NCI-H187 (cell line): ENCODE data around the gene CNIH2.
"Not testable (repeated sequence)": the region's sequence is repeated elsewhere in the genome, so short reads cannot be mapped to it uniquely, and the experiment has no call there.

Experiments
- DNase-seq, 2 experiments: peaks; one replicate each; lab custom pipeline; 2025; lab: John Stamatoyannopoulos, UW

Gene CNIH2

GRCh38 chr11:66259956-66260355 lies 18.0 kb upstream of the CNIH2 start:
- DNase-seq, result no peak

DNA sequence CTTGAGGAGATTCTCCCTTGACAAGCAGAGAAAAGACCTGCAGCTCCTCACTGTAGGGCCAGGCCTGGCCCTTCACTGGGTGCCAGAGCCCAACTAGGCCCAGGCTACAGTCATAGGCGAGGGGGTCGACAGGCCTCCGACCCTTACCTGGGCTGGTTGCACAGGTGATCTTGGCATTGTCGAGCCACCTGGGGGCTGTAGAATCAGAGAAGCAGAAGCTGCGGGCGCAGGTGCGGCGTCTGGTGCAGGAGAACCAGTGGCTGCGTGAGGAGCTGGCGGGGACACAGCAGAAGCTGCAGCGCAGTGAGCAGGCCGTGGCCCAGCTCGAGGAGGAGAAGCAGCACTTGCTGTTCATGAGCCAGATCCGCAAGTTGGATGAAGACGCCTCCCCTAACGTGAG lies 16.4 kb upstream of the CNIH2 start:
- no peak for DNase-seq

GRCh38 chr11:66262191-66262590 lies 15.8 kb upstream of the CNIH2 start:
- DNase-seq, result no peak

- DNase-seq, result no peak
These were observed 15.3 kb upstream of the CNIH2 start for GRCh38 chr11:66262696-66263095.

DNA sequence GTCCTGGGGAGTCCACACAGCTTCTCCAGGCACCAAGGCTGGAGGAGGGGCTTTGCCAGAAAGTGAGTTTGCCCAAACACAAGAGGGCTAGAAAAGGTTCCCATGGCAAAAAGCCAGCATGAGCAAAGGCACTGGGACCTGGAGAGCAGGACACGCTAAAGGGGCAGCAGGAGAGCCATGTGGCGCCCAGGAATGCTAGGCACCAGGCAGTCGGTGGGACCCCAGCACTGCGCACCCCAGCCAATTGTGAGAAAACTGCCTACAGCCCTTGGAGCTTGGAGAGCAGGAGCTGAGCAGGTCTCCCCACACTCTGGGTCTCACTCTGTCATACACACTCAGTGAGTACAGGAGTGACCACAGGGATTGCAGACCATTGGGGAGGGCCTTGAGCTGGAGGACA lies 14.7 kb upstream of the CNIH2 start:
- no peak for DNase-seq

DNA sequence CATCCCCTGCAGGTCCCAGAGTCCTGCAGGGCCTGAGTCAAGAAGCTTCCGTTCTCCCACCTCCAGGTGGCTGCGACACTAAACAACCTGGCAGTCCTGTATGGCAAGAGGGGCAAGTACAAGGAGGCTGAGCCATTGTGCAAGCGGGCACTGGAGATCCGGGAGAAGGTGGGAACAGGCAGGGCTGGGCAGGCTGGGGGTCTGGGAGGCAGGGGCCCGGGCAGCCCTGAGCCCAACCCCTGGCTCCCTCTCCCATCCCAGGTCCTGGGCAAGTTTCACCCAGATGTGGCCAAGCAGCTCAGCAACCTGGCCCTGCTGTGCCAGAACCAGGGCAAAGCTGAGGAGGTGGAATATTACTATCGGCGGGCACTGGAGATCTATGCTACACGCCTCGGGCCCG lies 14.2 kb upstream of the CNIH2 start:
- no peak for DNase-seq

GRCh38 chr11:66264383-66264782 lies 13.6 kb upstream of the CNIH2 start:
- DNase-seq, result no peak

GRCh38 chr11:66264914-66265313 lies 13.1 kb upstream of the CNIH2 start:
- DNase-seq, result no peak

DNA sequence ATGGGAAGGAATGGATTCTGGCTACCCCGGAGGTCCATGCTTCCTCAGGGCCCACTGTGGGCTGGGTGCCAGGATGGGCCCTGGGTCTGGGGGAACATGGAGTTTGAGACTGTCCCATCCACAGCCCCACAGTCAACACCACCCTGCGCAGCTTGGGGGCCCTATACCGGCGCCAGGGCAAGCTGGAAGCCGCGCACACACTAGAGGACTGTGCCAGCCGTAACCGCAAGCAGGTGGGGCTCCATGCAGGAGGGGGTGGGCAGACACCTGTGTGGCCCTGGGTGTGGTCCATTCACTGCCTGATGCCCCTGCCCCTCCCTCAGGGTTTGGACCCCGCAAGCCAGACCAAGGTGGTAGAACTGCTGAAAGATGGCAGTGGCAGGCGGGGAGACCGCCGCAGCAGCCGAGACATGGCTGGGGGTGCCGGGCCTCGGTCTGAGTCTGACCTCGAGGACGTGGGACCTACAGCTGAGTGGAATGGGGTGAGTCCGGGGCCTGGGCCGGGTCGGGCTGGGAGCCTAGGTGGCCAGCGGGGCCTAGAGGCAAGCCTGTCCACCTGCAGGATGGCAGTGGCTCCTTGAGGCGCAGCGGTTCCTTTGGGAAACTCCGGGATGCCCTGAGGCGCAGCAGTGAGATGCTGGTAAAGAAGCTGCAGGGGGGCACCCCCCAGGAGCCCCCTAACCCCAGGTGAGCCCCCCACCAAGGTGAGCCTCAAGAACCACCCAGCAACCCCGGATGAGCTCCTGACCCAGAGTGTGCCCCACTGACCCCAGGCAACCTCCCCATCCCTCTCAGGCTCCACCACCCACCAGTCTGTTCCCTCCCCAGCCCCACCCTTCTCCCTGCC lies 12.2 kb upstream of the CNIH2 start:
- no peak for DNase-seq

- no peak for DNase-seq
These were observed 11.5 kb upstream of the CNIH2 start for GRCh38 chr11:66266378-66267038.

DNA sequence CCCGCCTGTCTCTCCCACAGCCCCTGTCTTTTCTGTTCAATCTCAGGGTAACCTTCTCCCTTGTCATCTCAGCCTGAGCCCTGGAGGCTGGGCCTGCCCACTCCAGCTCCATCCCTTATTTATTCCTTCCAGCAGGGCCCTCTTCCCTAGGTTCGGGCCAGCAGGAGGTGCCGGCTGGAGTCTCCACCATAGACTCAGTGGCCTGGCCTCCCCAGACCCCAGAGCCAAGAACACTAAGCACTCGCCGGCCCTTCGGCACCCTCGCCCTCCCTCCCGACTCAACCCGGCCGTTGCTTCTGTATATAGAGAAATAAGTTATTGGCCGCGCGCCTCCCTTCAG lies 11.0 kb upstream of the CNIH2 start:
- no peak for DNase-seq

DNA sequence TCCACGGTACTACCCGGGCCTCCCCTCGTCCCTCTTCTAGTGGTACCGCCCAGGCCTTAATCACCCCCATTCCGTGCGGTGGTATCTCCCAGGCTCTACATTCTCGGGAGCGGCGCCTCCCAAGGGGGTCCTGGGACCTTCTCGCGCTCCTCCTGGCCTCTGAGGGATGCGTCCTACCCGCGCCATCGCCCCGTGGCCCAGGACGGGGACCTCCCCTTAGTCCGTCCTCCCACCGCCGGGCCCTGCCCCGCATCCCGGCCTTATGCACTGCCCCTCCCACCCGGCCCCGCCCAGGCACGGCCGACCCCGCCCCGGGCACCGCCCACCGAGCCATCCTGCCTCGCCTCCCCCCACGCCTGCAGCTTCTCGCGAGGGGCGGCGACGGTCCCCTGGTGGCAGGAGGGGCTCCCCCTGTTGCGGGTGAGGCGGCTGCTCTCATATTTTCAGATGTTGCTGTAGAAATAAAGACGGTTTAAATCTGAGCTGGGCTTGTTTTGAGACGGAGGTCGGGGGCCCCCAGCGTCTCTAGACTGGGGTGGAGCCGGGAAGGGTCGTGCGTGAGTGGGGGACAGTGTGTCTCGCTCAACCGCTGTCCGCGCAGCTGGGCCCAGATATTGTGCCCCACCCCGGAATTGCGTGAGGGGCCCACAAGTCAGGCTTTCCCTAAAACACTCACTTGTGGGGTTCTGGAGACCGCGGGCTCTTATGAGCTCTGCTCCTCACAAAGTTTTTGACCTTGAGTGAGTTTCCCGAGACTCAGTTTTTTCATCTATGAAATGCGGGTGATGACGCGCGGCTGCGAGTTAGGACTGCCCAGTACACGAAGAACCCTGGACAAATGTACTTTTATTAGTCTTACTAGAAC lies 10.4 kb upstream of the CNIH2 start:
- peak; percentile 30 to 43 for DNase-seq

- DNase-seq, result peak; percentile 97 to 98
These were observed 9.6 kb upstream of the CNIH2 start, which contains the start of gene RAB1B for GRCh38 chr11:66268244-66268951. Gene RAB1B, plus strand, starts transcription at chr11:66268639. Its CDS starts 41 bp downstream, at chr11:66268680.

GRCh38 chr11:66268952-66269905 lies 8.7 kb upstream of the CNIH2 start:
- DNase-seq, result no peak

DNA sequence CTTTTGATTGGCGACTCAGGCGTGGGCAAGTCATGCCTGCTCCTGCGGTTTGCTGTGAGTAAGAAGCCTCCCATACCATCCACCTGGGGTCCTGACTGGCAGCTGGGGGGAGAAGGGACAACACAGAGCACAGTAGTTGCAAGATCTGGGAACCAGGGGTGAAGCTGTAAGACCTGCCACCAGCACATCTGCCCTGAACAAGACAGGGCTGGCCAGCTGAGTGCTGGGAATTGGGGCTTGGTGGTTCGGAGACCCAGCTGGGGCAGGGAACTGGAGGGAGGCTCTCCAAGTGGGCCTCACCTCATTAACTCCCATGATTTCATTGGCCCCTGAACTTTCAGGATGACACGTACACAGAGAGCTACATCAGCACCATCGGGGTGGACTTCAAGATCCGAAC lies 6.2 kb upstream of the CNIH2 start:
- no peak for DNase-seq

GRCh38 chr11:66272596-66272995 lies 5.4 kb upstream of the CNIH2 start:
- DNase-seq, result no peak

GRCh38 chr11:66274219-66274618 lies 3.8 kb upstream of the CNIH2 start:
- no peak for DNase-seq

DNA sequence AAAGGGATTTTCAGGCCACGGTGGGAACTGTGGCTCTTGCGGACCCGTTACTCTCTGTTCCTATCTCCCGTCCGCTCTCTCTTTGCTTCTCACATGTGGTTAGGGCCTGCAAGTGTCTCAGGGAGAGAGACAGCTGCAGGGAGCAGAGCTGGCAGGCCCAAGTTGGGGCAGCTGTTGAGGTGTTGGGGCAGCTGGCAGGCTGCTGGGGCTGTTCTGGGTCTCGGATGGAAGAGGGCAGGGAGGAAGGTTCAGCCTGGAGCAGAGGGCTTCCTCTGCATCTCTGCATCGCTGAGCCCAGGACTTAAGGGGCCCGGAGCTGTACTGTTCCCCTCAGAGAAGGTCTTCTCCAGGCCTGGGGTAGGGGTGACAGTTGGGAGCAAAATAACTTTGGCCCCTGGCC lies 2.6 kb upstream of the CNIH2 start:
- no peak for DNase-seq

GRCh38 chr11:66275984-66276612 lies 1.9 kb upstream of the CNIH2 start:
- no peak for DNase-seq

DNA sequence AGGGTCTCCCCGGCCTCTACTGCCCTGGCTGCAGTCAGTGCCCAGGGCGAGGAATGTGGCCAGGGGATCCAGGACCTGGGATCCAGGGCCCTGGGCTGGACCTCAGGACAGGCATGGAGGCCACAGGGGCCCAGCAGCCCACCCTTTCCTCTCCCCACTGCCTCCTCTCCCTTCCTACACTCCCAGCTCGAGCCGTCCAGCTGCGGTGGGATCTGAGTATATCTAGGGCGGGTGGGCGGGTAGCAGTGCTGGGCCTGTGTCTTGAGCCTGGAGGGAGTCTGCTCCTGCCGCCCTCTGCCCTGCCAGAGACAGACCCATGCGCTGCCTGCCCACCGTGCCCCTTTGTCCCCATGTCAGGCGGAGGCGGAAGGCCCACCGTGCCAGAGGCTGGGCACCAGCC lies 1.4 kb upstream of the CNIH2 start:
- DNase-seq, result not testable (repeated sequence)
